HG03460 (cell line): ENCODE data around the gene SMIM11.
"Not testable (repeated sequence)": the region's sequence is repeated elsewhere in the genome, so short reads cannot be mapped to it uniquely, and the experiment has no call there.

Experiments
- ATAC-seq: cut with Tn5 transposase; IDR thresholded peaks from one replicate; pipeline ENCODE4 v1.9.1; 2021; ENCODE audit not compliant: unreplicated experiment

SMIM11 gene

GRCh38 chr21:34354836-34355235 is 20.5 kb upstream of the SMIM11 start:
- ATAC-seq: no peak

GRCh38 chr21:34355570-34355969 is 19.7 kb upstream of the SMIM11 start:
- no peak for ATAC-seq

- ATAC-seq: no peak
These were observed 17.4 kb upstream of the SMIM11 start for GRCh38 chr21:34357889-34358288.

- no peak for ATAC-seq
These were observed 16.4 kb upstream of the SMIM11 start for GRCh38 chr21:34358866-34359265.

GRCh38 chr21:34360488-34361241 is 14.6 kb upstream of the SMIM11 start:
- ATAC-seq: no peak

GRCh38 chr21:34362136-34362444 is 13.2 kb upstream of the SMIM11 start:
- no peak for ATAC-seq

- no peak for ATAC-seq
These were observed 12.6 kb upstream of the SMIM11 start for GRCh38 chr21:34362670-34363069.

GRCh38 chr21:34363733-34364132 is 11.6 kb upstream of the SMIM11 start, which contains the start of gene KCNE2:
Gene KCNE2 (plus strand): TSS chr21:34364006. CDS start chr21:34370479, 6,473 bp downstream.
- ATAC-seq: no peak

GRCh38 chr21:34364921-34365320 is 10.4 kb upstream of the SMIM11 start:
- no peak for ATAC-seq

- no peak for ATAC-seq
These were observed 9.5 kb upstream of the SMIM11 start for GRCh38 chr21:34365809-34366208.

GRCh38 chr21:34367320-34367935 is 7.9 kb upstream of the SMIM11 start:
- no peak for ATAC-seq

GRCh38 chr21:34369741-34370140 is 5.6 kb upstream of the SMIM11 start:
- ATAC-seq: no peak

GRCh38 chr21:34372321-34372720 is 3.0 kb upstream of the SMIM11 start:
- ATAC-seq: no peak

GRCh38 chr21:34374462-34374861 is 845 bp upstream of the SMIM11 start:
- ATAC-seq: not testable (repeated sequence)

- peak; percentile 61 for ATAC-seq
These were observed 289 bp downstream of the SMIM11 start for GRCh38 chr21:34375619-34375972.

GRCh38 chr21:34383138-34383537 is 7.8 kb downstream of the SMIM11 start:
- not testable (repeated sequence) for ATAC-seq

GRCh38 chr21:34383724-34384415 is 8.6 kb downstream of the SMIM11 start:
- ATAC-seq: not testable (repeated sequence)

GRCh38 chr21:34400522-34400921 is 25.2 kb downstream of the SMIM11 start:
- ATAC-seq: not testable (repeated sequence)

GRCh38 chr21:34404742-34405141 is 29.4 kb downstream of the SMIM11 start:
- ATAC-seq: not testable (repeated sequence)

- ATAC-seq: not testable (repeated sequence)
These were observed 30.4 kb downstream of the SMIM11 start for GRCh38 chr21:34405686-34406085.

GRCh38 chr21:34406102-34406501 is 30.8 kb downstream of the SMIM11 start:
- not testable (repeated sequence) for ATAC-seq

- ATAC-seq: not testable (repeated sequence)
These were observed 31.4 kb downstream of the SMIM11 start for GRCh38 chr21:34406676-34407075.
